ENCODE measurements around the gene NKG7.

Gene NKG7

DNA sequence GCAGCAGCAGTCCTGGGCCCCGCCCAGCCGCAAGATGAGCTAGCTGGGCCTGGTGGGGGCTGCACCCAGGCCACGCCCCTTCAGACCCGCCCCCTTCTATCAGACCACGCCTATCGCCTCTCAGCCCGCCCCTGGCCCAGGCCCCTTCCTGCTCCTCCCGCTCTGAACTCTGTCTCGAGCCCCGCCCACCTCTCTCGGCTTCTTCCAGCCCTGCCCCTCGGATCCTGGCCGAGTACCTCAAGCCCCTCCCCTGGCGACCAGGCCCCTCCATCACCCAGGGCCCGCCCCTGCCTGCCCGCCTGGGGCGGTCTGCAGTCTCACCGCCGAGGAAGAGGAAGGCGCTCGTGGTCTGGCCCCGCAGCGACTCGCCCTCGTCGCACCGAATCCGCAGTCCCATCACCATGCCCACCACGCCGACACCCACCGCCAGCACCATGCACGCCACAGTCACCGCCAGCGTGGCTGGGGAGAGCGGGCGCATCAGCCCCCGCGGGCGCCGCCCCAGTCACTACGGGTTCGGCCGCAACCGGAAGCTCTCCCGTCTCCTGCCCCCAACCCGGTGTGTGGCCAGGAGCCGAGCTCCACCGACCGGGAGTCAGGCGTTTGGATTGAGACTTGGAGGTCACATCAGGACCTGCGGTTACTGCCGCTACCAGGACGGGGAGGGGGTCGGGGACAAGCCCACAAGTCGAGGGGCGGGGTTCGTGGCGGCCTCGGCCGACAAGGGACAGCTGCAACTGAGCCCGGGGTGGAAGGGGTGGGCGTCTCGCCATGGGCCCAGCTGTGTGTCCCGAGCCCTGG lies 4.7 kb downstream of the NKG7 start:
- H3K79me2 ChIP-seq (ENCODE audit: insufficient read depth, low read length) = peaks cover 41% of the 10 kb centered on the region

GRCh38 chr19:51367255-51367564 lies 5.2 kb downstream of the NKG7 start:
- DNase-seq = peak; percentile 55
- no peak; the same call in 2 of the 3 replicates for ATAC-seq (ENCODE audit: insufficient read depth, low read depth)
- Histone ChIP-seq H3K27ac (ENCODE audit: low read length) (peak overlapping the region; percentile 97), H3K27me3 (ENCODE audit: insufficient read depth, low read length, poor library complexity) (no peaks in the 10 kb centered on the region), H3K4me1 (ENCODE audit: insufficient read depth, low read length) (peaks cover 64% of the 10 kb centered on the region), H3K36me3 (ENCODE audit: insufficient read depth, low read length) (peaks cover 4% of the 10 kb centered on the region; the same call in 1 of the 2 replicates), H3K4me2 (ENCODE audit: insufficient read depth, low read length) (peak overlapping the region; percentile 88), H4K20me1 (ENCODE audit: insufficient read depth, low read length) (peaks cover 11% of the 10 kb centered on the region), H2AFZ (ENCODE audit: low read depth, low read length) (peak overlapping the region; percentile 79), H3K9me3 (ENCODE audit: insufficient read depth, low read length, severe bottlenecking) (no peaks in the 10 kb centered on the region), H3K79me2 (ENCODE audit: insufficient read depth, low read length) (peaks cover 45% of the 10 kb centered on the region), H3K9ac (ENCODE audit: low read depth, low read length) (peak overlapping the region; percentile 83), H3K4me3 (ENCODE audit: low read depth in 1 of 2, low read length in 2 of 2) (peak overlapping the region; percentile 62 to 88)
- TF ChIP-seq, protein P1, sequence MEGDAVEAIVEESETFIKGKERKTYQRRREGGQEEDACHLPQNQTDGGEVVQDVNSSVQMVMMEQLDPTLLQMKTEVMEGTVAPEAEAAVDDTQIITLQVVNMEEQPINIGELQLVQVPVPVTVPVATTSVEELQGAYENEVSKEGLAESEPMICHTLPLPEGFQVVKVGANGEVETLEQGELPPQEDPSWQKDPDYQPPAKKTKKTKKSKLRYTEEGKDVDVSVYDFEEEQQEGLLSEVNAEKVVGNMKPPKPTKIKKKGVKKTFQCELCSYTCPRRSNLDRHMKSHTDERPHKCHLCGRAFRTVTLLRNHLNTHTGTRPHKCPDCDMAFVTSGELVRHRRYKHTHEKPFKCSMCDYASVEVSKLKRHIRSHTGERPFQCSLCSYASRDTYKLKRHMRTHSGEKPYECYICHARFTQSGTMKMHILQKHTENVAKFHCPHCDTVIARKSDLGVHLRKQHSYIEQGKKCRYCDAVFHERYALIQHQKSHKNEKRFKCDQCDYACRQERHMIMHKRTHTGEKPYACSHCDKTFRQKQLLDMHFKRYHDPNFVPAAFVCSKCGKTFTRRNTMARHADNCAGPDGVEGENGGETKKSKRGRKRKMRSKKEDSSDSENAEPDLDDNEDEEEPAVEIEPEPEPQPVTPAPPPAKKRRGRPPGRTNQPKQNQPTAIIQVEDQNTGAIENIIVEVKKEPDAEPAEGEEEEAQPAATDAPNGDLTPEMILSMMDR (IDR thresholded peaks at IDR 0.05; ENCODE audit: borderline replicate concordance, extremely low read depth, low read length, poor library complexity, severe bottlenecking) = no peak
- TF ChIP-seq EZH2 (IDR thresholded peaks at IDR 0.05; ENCODE audit: borderline replicate concordance, low read depth, low read length, severe bottlenecking) = no peak

More for the DNA sequence above, 4.7 kb downstream of the NKG7 start:
- H3K4me3 ChIP-seq (ENCODE audit: low read depth in 1 of 2, low read length in 2 of 2) = peak overlapping the region; percentile 62 to 88
- TF ChIP-seq EZH2 (IDR thresholded peaks at IDR 0.05; ENCODE audit: borderline replicate concordance, low read depth, low read length, severe bottlenecking) = no peak
- TF ChIP-seq, protein P1 (IDR thresholded peaks at IDR 0.05; ENCODE audit: borderline replicate concordance, extremely low read depth, low read length, poor library complexity, severe bottlenecking) = no peak
- DNase-seq = peak; percentile 99
- peak overlapping the region; percentile 88 for H3K4me2 ChIP-seq (ENCODE audit: insufficient read depth, low read length)
- H3K9me3 ChIP-seq (ENCODE audit: insufficient read depth, low read length, severe bottlenecking) = no peaks in the 10 kb centered on the region
- peaks cover 11% of the 10 kb centered on the region for H4K20me1 ChIP-seq (ENCODE audit: insufficient read depth, low read length)
- ATAC-seq (ENCODE audit: insufficient read depth, low read depth) = peak; percentile 77
- H2AFZ ChIP-seq (ENCODE audit: low read depth, low read length) = peak overlapping the region; percentile 79
- no peaks in the 10 kb centered on the region; the same call in 1 of the 2 replicates for H3K36me3 ChIP-seq (ENCODE audit: insufficient read depth, low read length)
- H3K4me1 ChIP-seq (ENCODE audit: insufficient read depth, low read length) = peaks cover 67% of the 10 kb centered on the region
- H3K27me3 ChIP-seq (ENCODE audit: insufficient read depth, low read length, poor library complexity) = no peaks in the 10 kb centered on the region
- H3K9ac ChIP-seq (ENCODE audit: low read depth, low read length) = peak overlapping the region; percentile 83
- peak overlapping the region; percentile 97 for H3K27ac ChIP-seq (ENCODE audit: low read length)

- no peak for TF ChIP-seq EZH2 (IDR thresholded peaks at IDR 0.05; ENCODE audit: borderline replicate concordance, low read depth, low read length, severe bottlenecking)
- TF ChIP-seq, protein P1 (IDR thresholded peaks at IDR 0.05; ENCODE audit: borderline replicate concordance, extremely low read depth, low read length, poor library complexity, severe bottlenecking) = no peak
- Histone ChIP-seq H3K9ac (ENCODE audit: low read depth, low read length) (peak overlapping the region; percentile 83), H3K4me2 (ENCODE audit: insufficient read depth, low read length) (peak overlapping the region; percentile 88), H3K27ac (ENCODE audit: low read length) (peak overlapping the region; percentile 97), H3K36me3 (ENCODE audit: insufficient read depth, low read length) (peaks cover 4% of the 10 kb centered on the region; the same call in 1 of the 2 replicates), H3K27me3 (ENCODE audit: insufficient read depth, low read length, poor library complexity) (no peaks in the 10 kb centered on the region), H3K9me3 (ENCODE audit: insufficient read depth, low read length, severe bottlenecking) (no peaks in the 10 kb centered on the region), H2AFZ (ENCODE audit: low read depth, low read length) (peak overlapping the region; percentile 93), H3K4me3 (ENCODE audit: low read depth in 1 of 2, low read length in 2 of 2) (peak overlapping the region; percentile 71 to 88), H3K79me2 (ENCODE audit: insufficient read depth, low read length) (peaks cover 42% of the 10 kb centered on the region), H3K4me1 (ENCODE audit: insufficient read depth, low read length) (peaks cover 58% of the 10 kb centered on the region), H4K20me1 (ENCODE audit: insufficient read depth, low read length) (peaks cover 11% of the 10 kb centered on the region)
- DNase-seq (peak; percentile 98), ATAC-seq (ENCODE audit: insufficient read depth, low read depth) (peak; percentile 79)
Observed at GRCh38 chr19:51366389-51367254, 5.8 kb downstream of the NKG7 start.

Data from DND-41 (cell line).